Measurements from ENCODE around the gene NR1D1.

NR1D1 gene

GRCh38 chr17:40062329-40063186, 37.8 kb downstream of the NR1D1 start, which contains the start of gene THRA:
THRA (plus strand) TSS chr17:40062965; CDS start chr17:40074489, 11,524 bp downstream.
- peak; percentile 75 for DNase-seq (ENCODE audit: low spot score)

- no peak for DNase-seq (ENCODE audit: low spot score)
Observed at GRCh38 chr17:40061609-40062038, 38.8 kb downstream of the NR1D1 start.

- DNase-seq (ENCODE audit: low spot score), result no peak
Observed at GRCh38 chr17:40060887-40061608, 39.3 kb downstream of the NR1D1 start.

- DNase-seq (ENCODE audit: low spot score), result no peak
Observed at GRCh38 chr17:40059729-40060475, 40.5 kb downstream of the NR1D1 start.

GRCh38 chr17:40058865-40059264, 41.5 kb downstream of the NR1D1 start:
- no peak for DNase-seq (ENCODE audit: low spot score)

GRCh38 chr17:40058186-40058784, 42.1 kb downstream of the NR1D1 start:
- no peak for DNase-seq (ENCODE audit: low spot score)

- DNase-seq (ENCODE audit: low spot score), result no peak
Observed at GRCh38 chr17:40056379-40057015, 43.9 kb downstream of the NR1D1 start.

All from hematopoietic multipotent progenitor cell treated with erythropoietin and hydrocortisone succinate and interleukin-3 and kit ligand, for 17 days (in vitro differentiated cells).